DOHH2 (cell line): ENCODE results near the gene LENG8.

Experiments
- H3F3A ChIP-seq: fragments of 200-600 bp; sonication (generic), shearing (Covaris generic); 2 replicates; pipeline ENCODE4 v1.6.0; 2016; ENCODE audit warnings: antibody characterized with exemption, mild to moderate bottlenecking; ENCODE audit not compliant: control insufficient read depth, insufficient read depth
- H3K27ac ChIP-seq: fragments of 200-600 bp; sonication (generic); 2 replicates; pipeline ENCODE4 v1.5.1; 2014; ENCODE audit warnings: low read depth, mild to moderate bottlenecking, low read length, moderate library complexity
- H3K27me3 ChIP-seq: fragments of 200-600 bp; sonication (generic); 2 replicates; pipeline ENCODE4 v1.6.1; 2014; ENCODE audit warnings: mild to moderate bottlenecking, low read length, mixed read lengths; ENCODE audit not compliant: control insufficient read depth
- H3K36me3 ChIP-seq: fragments of 200-600 bp; sonication (generic); 2 replicates; pipeline ENCODE4 v1.6.1; 2014; ENCODE audit warnings: mild to moderate bottlenecking, low read length, moderate library complexity, mixed read lengths; ENCODE audit not compliant: control insufficient read depth
- H3K4me1 ChIP-seq: fragments of 200-600 bp; sonication (generic); 2 replicates; pipeline ENCODE4 v1.6.1; 2014; ENCODE audit warnings: mild to moderate bottlenecking, low read length, mixed read lengths; ENCODE audit not compliant: control insufficient read depth
- H3K4me2 ChIP-seq: fragments of 200-600 bp; sonication (generic); 2 replicates; pipeline ENCODE4 v1.6.0; 2014; ENCODE audit warnings: mild to moderate bottlenecking, low read length, moderate library complexity
- H3K4me3 ChIP-seq: fragments of 200-600 bp; sonication (generic); 2 replicates; pipeline ENCODE4 v1.5.1; 2014; ENCODE audit warnings: mild to moderate bottlenecking, low read length, mixed read lengths
- H3K79me2 ChIP-seq: fragments of 200-600 bp; sonication (generic); 2 replicates; pipeline ENCODE4 v1.6.1; 2014; ENCODE audit warnings: mild to moderate bottlenecking, low read length, mixed read lengths; ENCODE audit not compliant: control insufficient read depth
- H3K9me2 ChIP-seq: fragments of 200-600 bp; sonication (generic); replicated peaks from 2 replicates; pipeline ENCODE4 v1.6.1; 2014; ENCODE audit warnings: mild to moderate bottlenecking, low read length, mixed read lengths; ENCODE audit not compliant: control insufficient read depth
- H3K9me3 ChIP-seq: fragments of 200-600 bp; sonication (generic); 2 replicates; pipeline ENCODE4 v1.6.1; 2014; ENCODE audit warnings: antibody characterized with exemption, low read length, mixed read lengths; ENCODE audit not compliant: control insufficient read depth, insufficient read depth
- H4K20me1 ChIP-seq: fragments of 200-600 bp; sonication (generic); 2 replicates; pipeline ENCODE4 v1.6.0; 2014; ENCODE audit warnings: low read depth, mild to moderate bottlenecking, antibody characterized with exemption, low read length, moderate library complexity; ENCODE audit not compliant: control insufficient read depth, insufficient read depth
- EZH2phosphoT487 ChIP-seq: fragments of 200-600 bp; sonication (generic); IDR thresholded peaks from 2 replicates; pipeline ENCODE4 v1.6.1; 2017; ENCODE audit warnings: borderline replicate concordance, mild to moderate bottlenecking, antibody characterized with exemption, low read length, moderate library complexity, mixed read lengths
- TF ChIP-seq, protein P1 (sequence below): fragments of 200-600 bp; sonication (generic); IDR thresholded peaks from one replicate; pipeline ENCODE4 v1.5.1; 2014; ENCODE audit warnings: antibody characterized with exemption, mild to moderate bottlenecking, low read depth, low read length; ENCODE audit not compliant: poor library complexity, severe bottlenecking

Gene LENG8

DNA sequence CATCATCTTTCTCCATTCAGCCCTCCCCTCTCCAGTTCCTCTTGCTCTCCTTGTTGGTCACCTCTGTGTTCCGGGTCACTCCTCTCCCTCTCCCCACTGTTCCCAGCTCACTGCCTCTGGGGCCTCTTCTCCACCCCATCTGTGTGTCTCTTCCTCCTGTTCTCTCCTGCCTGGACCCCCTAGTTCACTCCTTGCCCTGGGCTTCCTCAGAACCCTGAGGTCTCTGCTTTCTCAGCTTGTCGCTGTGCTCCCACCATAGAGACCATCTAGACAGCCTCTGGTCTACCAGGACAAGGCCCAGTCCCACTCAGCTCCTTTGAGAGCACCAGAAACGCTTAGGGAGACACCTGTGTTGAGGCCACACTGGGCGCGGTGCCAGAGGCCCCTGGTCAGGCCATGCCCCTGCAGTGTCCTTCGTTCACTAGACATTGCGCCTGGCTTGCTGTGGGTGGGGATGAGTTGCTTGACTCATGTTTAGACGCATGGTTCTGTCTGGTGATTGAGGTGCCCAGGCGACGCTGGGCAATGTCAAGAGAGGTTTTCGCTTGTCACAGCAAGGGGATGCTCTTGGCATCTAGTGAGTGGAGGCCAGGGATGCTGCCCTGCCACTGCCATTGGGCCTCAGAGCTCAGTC is 9.8 kb downstream of the LENG8 start:
- no peaks in the 10 kb centered on the region for H3K27me3 ChIP-seq
- no peak overlapping the region for H3K27ac ChIP-seq
- H3K4me3 ChIP-seq, result no peak overlapping the region
- peaks cover 84% of the 10 kb centered on the region for H3K36me3 ChIP-seq
- peaks cover 2% of the 10 kb centered on the region; the same call in 1 of the 2 replicates for H4K20me1 ChIP-seq
- no peaks in the 10 kb centered on the region for H3K9me2 ChIP-seq
- H3K9me3 ChIP-seq, result no peaks in the 10 kb centered on the region
- peaks cover 19% of the 10 kb centered on the region for H3K4me1 ChIP-seq
- H3F3A ChIP-seq, result peaks cover under 1% of the 10 kb centered on the region; the same call in 1 of the 2 replicates
- peaks cover 37% of the 10 kb centered on the region for H3K79me2 ChIP-seq
- no peak for TF ChIP-seq EZH2phosphoT487
- TF ChIP-seq, protein P1, sequence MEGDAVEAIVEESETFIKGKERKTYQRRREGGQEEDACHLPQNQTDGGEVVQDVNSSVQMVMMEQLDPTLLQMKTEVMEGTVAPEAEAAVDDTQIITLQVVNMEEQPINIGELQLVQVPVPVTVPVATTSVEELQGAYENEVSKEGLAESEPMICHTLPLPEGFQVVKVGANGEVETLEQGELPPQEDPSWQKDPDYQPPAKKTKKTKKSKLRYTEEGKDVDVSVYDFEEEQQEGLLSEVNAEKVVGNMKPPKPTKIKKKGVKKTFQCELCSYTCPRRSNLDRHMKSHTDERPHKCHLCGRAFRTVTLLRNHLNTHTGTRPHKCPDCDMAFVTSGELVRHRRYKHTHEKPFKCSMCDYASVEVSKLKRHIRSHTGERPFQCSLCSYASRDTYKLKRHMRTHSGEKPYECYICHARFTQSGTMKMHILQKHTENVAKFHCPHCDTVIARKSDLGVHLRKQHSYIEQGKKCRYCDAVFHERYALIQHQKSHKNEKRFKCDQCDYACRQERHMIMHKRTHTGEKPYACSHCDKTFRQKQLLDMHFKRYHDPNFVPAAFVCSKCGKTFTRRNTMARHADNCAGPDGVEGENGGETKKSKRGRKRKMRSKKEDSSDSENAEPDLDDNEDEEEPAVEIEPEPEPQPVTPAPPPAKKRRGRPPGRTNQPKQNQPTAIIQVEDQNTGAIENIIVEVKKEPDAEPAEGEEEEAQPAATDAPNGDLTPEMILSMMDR, result no peak
- no peak overlapping the region for H3K4me2 ChIP-seq

DNA sequence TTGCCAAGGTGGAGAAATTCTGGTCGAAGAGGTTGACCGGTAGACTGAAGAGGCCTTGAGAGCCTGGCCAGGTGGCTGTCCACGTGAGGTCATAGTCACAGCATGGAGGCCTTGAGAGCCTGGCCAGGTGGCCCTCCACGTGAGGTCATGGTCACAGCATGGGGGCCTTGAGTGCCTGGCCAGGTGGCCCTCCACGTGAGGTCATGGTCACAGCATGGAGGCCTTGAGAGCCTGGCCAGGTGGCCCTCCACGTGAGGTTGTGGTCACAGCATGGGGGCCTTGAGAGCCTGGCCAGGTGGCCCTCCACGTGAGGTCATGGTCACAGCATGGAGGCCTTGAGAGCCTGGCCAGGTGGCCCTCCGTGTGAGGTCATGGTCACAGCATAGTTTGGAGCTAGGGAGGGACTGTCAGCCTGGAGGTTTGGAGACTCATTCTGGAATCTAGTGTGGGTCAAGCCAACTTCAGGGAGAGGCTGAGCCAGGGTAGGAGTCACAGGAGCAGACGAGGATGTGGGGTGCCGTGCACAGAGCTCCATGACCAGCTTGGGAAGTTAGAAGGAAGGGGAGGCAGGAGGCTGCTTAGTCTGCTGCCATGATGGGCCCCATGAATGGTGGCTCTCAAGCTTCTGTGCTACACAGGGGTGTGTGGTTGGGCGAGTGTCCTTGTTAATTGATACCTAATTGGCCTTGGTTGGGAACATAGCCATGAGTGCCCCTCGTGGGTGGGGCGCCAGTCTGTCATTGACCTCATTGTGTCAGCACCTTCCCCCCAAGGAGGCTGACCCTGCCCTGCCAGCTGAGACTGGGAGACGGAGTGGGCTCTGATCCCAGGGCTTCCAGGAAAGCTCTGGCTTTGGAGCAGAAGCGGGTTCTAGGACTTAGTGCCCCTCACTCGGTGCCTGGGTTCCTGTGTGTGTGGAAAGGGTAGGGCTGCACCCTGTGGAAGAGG is 10.6 kb downstream of the LENG8 start:
- peaks cover 27% of the 10 kb centered on the region for H3K4me1 ChIP-seq
- no peaks in the 10 kb centered on the region for H3K9me2 ChIP-seq
- H3K79me2 ChIP-seq, result peaks cover 29% of the 10 kb centered on the region
- peaks cover 76% of the 10 kb centered on the region for H3K36me3 ChIP-seq
- TF ChIP-seq, protein P1, result no peak
- no peak overlapping the region for H3K27ac ChIP-seq
- no peak overlapping the region for H3K4me3 ChIP-seq
- no peak overlapping the region for H3K4me2 ChIP-seq
- H3K9me3 ChIP-seq, result no peaks in the 10 kb centered on the region
- peaks cover 6% of the 10 kb centered on the region; the same call in 1 of the 2 replicates for H3F3A ChIP-seq
- no peaks in the 10 kb centered on the region for H3K27me3 ChIP-seq
- H4K20me1 ChIP-seq, result no peaks in the 10 kb centered on the region; the same call in 1 of the 2 replicates

DNA sequence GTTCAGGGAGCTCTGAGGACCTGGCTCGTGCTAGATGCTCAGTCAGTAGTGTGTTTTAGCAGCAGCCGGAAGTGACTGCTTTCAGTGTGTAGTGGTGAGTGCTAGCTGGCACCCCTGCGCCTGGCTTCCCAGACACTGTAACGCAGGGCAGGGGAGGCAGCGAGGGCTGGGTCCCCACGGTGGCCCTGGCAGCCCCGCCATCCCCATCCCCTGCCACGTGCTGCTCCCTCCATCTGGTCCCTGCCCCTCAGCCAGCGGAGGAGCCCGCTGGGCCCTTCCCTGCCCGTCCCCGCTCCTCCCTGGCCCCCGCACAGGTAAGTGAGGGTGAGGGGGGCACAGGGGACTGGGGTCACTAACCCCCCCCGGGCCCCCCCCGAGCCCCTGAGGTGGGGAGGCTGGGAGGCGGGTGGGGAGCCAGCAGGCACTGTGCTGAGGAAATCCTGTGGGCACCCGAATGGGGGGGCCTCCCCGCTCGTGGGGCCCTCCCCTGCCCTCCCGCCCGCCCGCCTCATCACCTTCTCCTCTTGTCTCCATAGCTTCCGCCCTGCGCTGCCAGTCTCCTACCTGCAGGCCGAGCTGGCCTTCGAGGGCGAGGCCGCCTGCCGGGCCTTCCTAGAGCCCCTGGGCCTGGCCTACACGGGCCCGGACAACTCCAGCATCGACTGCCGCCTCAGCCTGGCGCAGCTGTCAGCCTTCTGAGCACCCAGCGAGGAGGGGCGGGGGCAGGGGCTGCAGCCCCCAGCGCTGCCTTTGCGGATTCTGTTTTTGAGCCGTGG is 11.4 kb downstream of the LENG8 start:
- Histone ChIP-seq H3K79me2 (peaks cover 28% of the 10 kb centered on the region), H3F3A (peaks cover 6% of the 10 kb centered on the region; the same call in 1 of the 2 replicates), H3K4me2 (no peak overlapping the region), H3K9me2 (no peaks in the 10 kb centered on the region), H4K20me1 (no peaks in the 10 kb centered on the region; the same call in 1 of the 2 replicates), H3K4me1 (peaks cover 30% of the 10 kb centered on the region), H3K4me3 (no peak overlapping the region), H3K9me3 (no peaks in the 10 kb centered on the region), H3K27ac (no peak overlapping the region), H3K27me3 (no peaks in the 10 kb centered on the region), H3K36me3 (peaks cover 68% of the 10 kb centered on the region)
- TF ChIP-seq, protein P1, result no peak
- no peak for TF ChIP-seq EZH2phosphoT487
